OCI-LY3 (cell line): ENCODE data around the gene GOLT1B.

Experiments
- H2AFZ ChIP-seq: fragments of 200-600, 300-600 bp; shearing (Covaris generic); 2 replicates; pipeline ENCODE4 v1.6.0; 2014; ENCODE audit warnings: antibody characterized with exemption, low read depth, low read length
- H3K27ac ChIP-seq: fragments of 200-600, 300-600 bp; sonication (generic); 2 replicates; pipeline ENCODE4 v1.5.1; 2014; ENCODE audit warnings: mild to moderate bottlenecking, low read length, moderate library complexity, mixed read lengths
- H3K27me3 ChIP-seq: fragments of 200-600, 300-600 bp; sonication (generic); 2 replicates; pipeline ENCODE4 v1.6.1; 2014; ENCODE audit warnings: low read depth, low read length, mixed read lengths
- H3K36me3 ChIP-seq: fragments of 200-600, 300-600 bp; sonication (generic); replicated peaks from 2 replicates; pipeline ENCODE3; 2014; ENCODE audit warnings: low read depth, low read length, mixed read lengths
- H3K4me1 ChIP-seq: fragments of 300-600, 200-600 bp; sonication (generic); 2 replicates; pipeline ENCODE4 v1.6.1; 2014; ENCODE audit warnings: low read length, mixed read lengths
- H3K4me2 ChIP-seq: fragments of 200-600, 300-600 bp; sonication (generic); 2 replicates; pipeline ENCODE4 v1.6.1; 2014; ENCODE audit warnings: low read length, mixed read lengths
- H3K4me3 ChIP-seq: fragments of 300-600, 200-600 bp; sonication (generic); 2 replicates; pipeline ENCODE4 v1.5.1; 2014; ENCODE audit warnings: antibody characterized with exemption, mild to moderate bottlenecking, low read length, moderate library complexity
- H3K79me2 ChIP-seq: fragments of 300-600, 200-600 bp; shearing (Covaris generic); 2 replicates; pipeline ENCODE4 v1.6.1; 2014; ENCODE audit warnings: mild to moderate bottlenecking, low read length, mixed read lengths
- H3K9ac ChIP-seq: fragments of 300-600, 200-600 bp; shearing (Covaris generic); 2 replicates; pipeline ENCODE4 v1.6.0; 2014; ENCODE audit warnings: mild to moderate bottlenecking, low read length, moderate library complexity
- H3K9me3 ChIP-seq: fragments of 200-600, 300-600 bp; shearing (Covaris generic); 2 replicates; pipeline ENCODE4 v1.6.1; 2014; ENCODE audit warnings: low read length, mixed read lengths; ENCODE audit not compliant: insufficient read depth
- H4K20me1 ChIP-seq: fragments of 200-600, 300-600 bp; sonication (generic); 2 replicates; pipeline ENCODE4 v1.6.1; 2016; ENCODE audit warnings: low read length, mixed read lengths; ENCODE audit not compliant: insufficient read depth
- CTCF ChIP-seq: fragments of 200-600, 300-600 bp; sonication (generic); IDR thresholded peaks from 2 replicates; pipeline ENCODE4 v1.5.1; 2014; ENCODE audit warnings: antibody characterized with exemption, low read length, low read depth
- EZH2phosphoT487 ChIP-seq: fragments of 200-600 bp; shearing (Covaris generic); IDR thresholded peaks from 2 replicates; pipeline ENCODE4 v1.6.1; 2018; ENCODE audit warnings: antibody characterized with exemption, mixed run types, low read depth

GOLT1B gene

GRCh38 chr12:21475552-21475951, 26.0 kb upstream of the GOLT1B start:
- Histone ChIP-seq H3K4me2 (no peak overlapping the region), H2AFZ (no peak overlapping the region), H3K36me3 (peaks cover 47% of the 10 kb centered on the region), H3K79me2 (no peaks in the 10 kb centered on the region), H3K9ac (no peak overlapping the region), H3K27ac (no peak overlapping the region), H3K27me3 (no peaks in the 10 kb centered on the region), H3K4me1 (0 out of 2 replicates have a peak, but pooled peaks cover 5% of the 10 kb centered on the region), H4K20me1 (no peaks in the 10 kb centered on the region), H3K4me3 (no peak overlapping the region), H3K9me3 (no peaks in the 10 kb centered on the region)
- TF ChIP-seq EZH2phosphoT487: no peak

GRCh38 chr12:21476949-21477348, 24.6 kb upstream of the GOLT1B start:
- H3K9ac ChIP-seq: no peak overlapping the region
- H3K9me3 ChIP-seq: no peaks in the 10 kb centered on the region
- no peak for TF ChIP-seq EZH2phosphoT487
- no peak for TF ChIP-seq CTCF
- no peak overlapping the region for H3K27ac ChIP-seq
- 0 out of 2 replicates have a peak, but pooled peaks cover 5% of the 10 kb centered on the region for H3K4me1 ChIP-seq
- H2AFZ ChIP-seq: no peak overlapping the region
- no peaks in the 10 kb centered on the region for H4K20me1 ChIP-seq
- H3K27me3 ChIP-seq: no peaks in the 10 kb centered on the region
- no peaks in the 10 kb centered on the region for H3K79me2 ChIP-seq
- peaks cover 47% of the 10 kb centered on the region for H3K36me3 ChIP-seq
- H3K4me2 ChIP-seq: no peak overlapping the region
- H3K4me3 ChIP-seq: no peak overlapping the region

GRCh38 chr12:21478756-21479455, 22.7 kb upstream of the GOLT1B start:
- TF ChIP-seq EZH2phosphoT487: no peak
- TF ChIP-seq CTCF: no peak
- Histone ChIP-seq H3K4me2 (no peak overlapping the region), H3K27me3 (no peaks in the 10 kb centered on the region), H3K27ac (no peak overlapping the region), H3K4me1 (0 out of 2 replicates have a peak, but pooled peaks cover 5% of the 10 kb centered on the region), H3K4me3 (no peak overlapping the region), H3K36me3 (peaks cover 44% of the 10 kb centered on the region), H3K9ac (no peak overlapping the region), H4K20me1 (no peaks in the 10 kb centered on the region), H3K79me2 (no peaks in the 10 kb centered on the region), H2AFZ (no peak overlapping the region), H3K9me3 (no peaks in the 10 kb centered on the region)

GRCh38 chr12:21483531-21483930, 18.1 kb upstream of the GOLT1B start:
- peaks cover 36% of the 10 kb centered on the region for H3K36me3 ChIP-seq
- TF ChIP-seq EZH2phosphoT487: no peak
- TF ChIP-seq CTCF: no peak

More at GRCh38 chr12:21483531-21483930, 18.1 kb upstream of the GOLT1B start:
- no peaks in the 10 kb centered on the region for H3K27me3 ChIP-seq
- H3K27ac ChIP-seq: no peak overlapping the region
- no peak overlapping the region for H2AFZ ChIP-seq
- H4K20me1 ChIP-seq: no peaks in the 10 kb centered on the region
- H3K9ac ChIP-seq: no peak overlapping the region
- H3K4me2 ChIP-seq: no peak overlapping the region
- no peaks in the 10 kb centered on the region for H3K4me1 ChIP-seq
- no peaks in the 10 kb centered on the region for H3K79me2 ChIP-seq
- H3K9me3 ChIP-seq: no peaks in the 10 kb centered on the region
- H3K4me3 ChIP-seq: no peak overlapping the region
